ENCODE measurements around the gene KCNIP2.
A peak's percentile ranks its signal among the peaks of the same experiment; 100 is the strongest.

KCNIP2 gene

GRCh38 chr10:101851411-101852116, 8.0 kb upstream of the KCNIP2 start:
- DNase-seq = no peak

GRCh38 chr10:101850749-101851148, 7.1 kb upstream of the KCNIP2 start:
- DNase-seq = no peak

GRCh38 chr10:101848894-101849351, 5.3 kb upstream of the KCNIP2 start:
- no peak for DNase-seq

GRCh38 chr10:101848408-101848807, 4.8 kb upstream of the KCNIP2 start:
- no peak for DNase-seq

GRCh38 chr10:101845893-101846292, 2.3 kb upstream of the KCNIP2 start:
- DNase-seq = no peak

- no peak for DNase-seq
Measured at GRCh38 chr10:101841826-101842225, 1.8 kb downstream of the KCNIP2 start.

GRCh38 chr10:101840741-101841453, 2.7 kb downstream of the KCNIP2 start:
- DNase-seq = peak; percentile 87

GRCh38 chr10:101840102-101840684, 3.4 kb downstream of the KCNIP2 start:
- peak; percentile 63 for DNase-seq

- DNase-seq = peak; percentile 62
Measured at GRCh38 chr10:101839416-101840063, 4.1 kb downstream of the KCNIP2 start.

- no peak for DNase-seq
Measured at GRCh38 chr10:101839002-101839401, 4.6 kb downstream of the KCNIP2 start.

GRCh38 chr10:101838416-101838970, 5.1 kb downstream of the KCNIP2 start:
- DNase-seq = no peak

GRCh38 chr10:101837748-101838147, 5.9 kb downstream of the KCNIP2 start:
- DNase-seq = no peak

- DNase-seq = no peak
Measured at GRCh38 chr10:101835362-101835761, 8.2 kb downstream of the KCNIP2 start.

GRCh38 chr10:101834341-101834740, 9.3 kb downstream of the KCNIP2 start:
- no peak for DNase-seq

- DNase-seq = no peak
Measured at GRCh38 chr10:101833466-101833865, 10.1 kb downstream of the KCNIP2 start.

- no peak for DNase-seq
Measured at GRCh38 chr10:101832325-101832771, 11.3 kb downstream of the KCNIP2 start.

GRCh38 chr10:101831169-101831811, 12.3 kb downstream of the KCNIP2 start:
- no peak for DNase-seq

- DNase-seq = peak; percentile 87
Measured at GRCh38 chr10:101830322-101831168, 13.1 kb downstream of the KCNIP2 start.

GRCh38 chr10:101829561-101830315, 13.9 kb downstream of the KCNIP2 start:
- DNase-seq = no peak

- DNase-seq = no peak
Measured at GRCh38 chr10:101828766-101829551, 14.6 kb downstream of the KCNIP2 start.

All from EL (cell line).